H9 (cell line): Measurements from ENCODE around the gene CYTL1. TPM values are rescaled to one million over a fixed set of nuclear protein-coding genes. Genes with fewer than 3 reads are reported as not detected.

Source experiments
- DNase-seq: peaks from one replicate; pipeline ENCODE4 v3.0.0-alpha.2; 2017
- H2AFZ ChIP-seq: one replicate; pipeline ENCODE4 v1.6.1; 2013; ENCODE audit warnings: mild to moderate bottlenecking, low read length, control low read depth, moderate library complexity
- H2AK5ac ChIP-seq: 2 replicates; pipeline ENCODE4 v1.6.1; 2013; ENCODE audit warnings: low read length, control low read depth, mixed read lengths; ENCODE audit not compliant: insufficient read length
- H2BK120ac ChIP-seq: one replicate; pipeline ENCODE4 v1.6.1; 2013; ENCODE audit warnings: low read depth, mild to moderate bottlenecking, low read length, control low read depth, inconsistent platforms; ENCODE audit not compliant: poor library complexity, severe bottlenecking
- H2BK12ac ChIP-seq: 2 replicates; pipeline ENCODE4 v1.6.1; 2013; ENCODE audit warnings: low read length, control low read depth, mixed read lengths, low read depth; ENCODE audit not compliant: insufficient read length
- H2BK15ac ChIP-seq: 2 replicates; pipeline ENCODE4 v1.6.1; 2013; ENCODE audit warnings: low read depth, low read length, control low read depth
- H2BK20ac ChIP-seq: one replicate; pipeline ENCODE4 v1.6.1; 2013; ENCODE audit warnings: low read depth, mild to moderate bottlenecking, low read length, control low read depth, inconsistent platforms; ENCODE audit not compliant: poor library complexity, severe bottlenecking
- H2BK5ac ChIP-seq: 2 replicates; pipeline ENCODE4 v1.6.1; 2013; ENCODE audit warnings: low read length, control low read depth, mixed read lengths; ENCODE audit not compliant: insufficient read length
- H3K14ac ChIP-seq: 2 replicates; pipeline ENCODE4 v1.6.1; 2013; ENCODE audit warnings: low read length, control low read depth; ENCODE audit not compliant: insufficient read depth
- H3K18ac ChIP-seq: 2 replicates; pipeline ENCODE4 v1.6.1; 2013; ENCODE audit warnings: low read depth, mild to moderate bottlenecking, mixed read lengths, low read length, control low read depth; ENCODE audit not compliant: insufficient read length
- H3K23ac ChIP-seq: 2 replicates; pipeline ENCODE4 v1.6.1; 2013; ENCODE audit warnings: low read length, control low read depth, mixed read lengths, low read depth; ENCODE audit not compliant: insufficient read length
- H3K23me2 ChIP-seq: 2 replicates; pipeline ENCODE4 v1.6.1; 2013; ENCODE audit warnings: low read depth, mild to moderate bottlenecking, mixed read lengths, low read length, control low read depth; ENCODE audit not compliant: insufficient read length, poor library complexity, severe bottlenecking
- H3K27ac ChIP-seq: 2 replicates; pipeline ENCODE4 v1.5.1; 2013; ENCODE audit warnings: low read length, control low read depth, mixed read lengths, low read depth; ENCODE audit not compliant: insufficient read length
- H3K27me3 ChIP-seq: 2 replicates; pipeline ENCODE4 v1.6.1; 2013; ENCODE audit warnings: low read length, control low read depth, inconsistent platforms; ENCODE audit not compliant: insufficient read depth
- H3K4ac ChIP-seq: 2 replicates; pipeline ENCODE4 v1.6.1; 2013; ENCODE audit warnings: low read depth, mild to moderate bottlenecking, control low read depth, inconsistent platforms, low read length, moderate library complexity
- H3K4me1 ChIP-seq: 2 replicates; pipeline ENCODE4 v1.6.1; 2013; ENCODE audit warnings: low read length, control low read depth, inconsistent platforms; ENCODE audit not compliant: insufficient read depth
- H3K4me2 ChIP-seq: 2 replicates; pipeline ENCODE4 v1.6.1; 2013; ENCODE audit warnings: low read length, control low read depth, mixed read lengths; ENCODE audit not compliant: insufficient read length, insufficient read depth
- H3K56ac ChIP-seq: 2 replicates; pipeline ENCODE4 v1.6.1; 2013; ENCODE audit warnings: low read depth, mild to moderate bottlenecking, mixed read lengths, low read length, control low read depth; ENCODE audit not compliant: insufficient read length
- H3K79me1 ChIP-seq: 2 replicates; pipeline ENCODE4 v1.6.1; 2013; ENCODE audit warnings: low read depth, mild to moderate bottlenecking, moderate library complexity, low read length, control low read depth, inconsistent platforms; ENCODE audit not compliant: insufficient read depth, poor library complexity, severe bottlenecking
- H3K79me2 ChIP-seq: 2 replicates; pipeline ENCODE4 v1.6.1; 2013; ENCODE audit warnings: low read length, control low read depth, inconsistent platforms; ENCODE audit not compliant: insufficient read depth
- H3K9ac ChIP-seq: 2 replicates; pipeline ENCODE4 v1.6.1; 2013; ENCODE audit warnings: low read length, control low read depth, mixed read lengths; ENCODE audit not compliant: insufficient read length; ENCODE audit errors: extremely low read depth
- H3K9me3 ChIP-seq: one replicate; pipeline ENCODE4 v1.6.1; 2013; ENCODE audit warnings: low read depth, low read length, inconsistent platforms; ENCODE audit not compliant: control insufficient read depth
- H3T11ph ChIP-seq: one replicate; pipeline ENCODE4 v1.6.1; 2013; ENCODE audit warnings: mild to moderate bottlenecking, low read length, control low read depth, inconsistent platforms
- H4K20me1 ChIP-seq: one replicate; pipeline ENCODE4 v1.6.1; 2013; ENCODE audit not compliant: control insufficient read depth, insufficient read length, insufficient read depth
- H4K5ac ChIP-seq: 2 replicates; pipeline ENCODE4 v1.6.1; 2013; ENCODE audit warnings: low read depth, mild to moderate bottlenecking, mixed read lengths, low read length, control low read depth; ENCODE audit not compliant: insufficient read length
- H4K8ac ChIP-seq: replicated peaks from 2 replicates; pipeline ENCODE4 v1.6.1; 2013; ENCODE audit warnings: low read length, control low read depth, mixed read lengths, low read depth; ENCODE audit not compliant: insufficient read length
- H4K91ac ChIP-seq: 2 replicates; pipeline ENCODE4 v1.6.1; 2013; ENCODE audit warnings: low read depth, mild to moderate bottlenecking, moderate library complexity, mixed read lengths, low read length, control low read depth; ENCODE audit not compliant: insufficient read length
- H3K27ac Mint-ChIP-seq, 3 experiments: 2 replicates in 2 of 3; 3 replicates in 1 of 3; pipeline ENCODE4 v1.8.0; 2020 to 2021; ENCODE audit warnings: mixed read lengths in 3 of 3, mild to moderate bottlenecking in 1 of 3, moderate library complexity in 1 of 3
- H3K27me3 Mint-ChIP-seq: 2 replicates; pipeline ENCODE4 v1.8.0; 2021; ENCODE audit warnings: low read depth, mild to moderate bottlenecking, moderate library complexity, mixed read lengths
- H3K36me3 Mint-ChIP-seq, 3 experiments: 2 replicates in 2 of 3; 3 replicates in 1 of 3; pipeline ENCODE4 v1.8.0; 2020 to 2021; ENCODE audit warnings: low read depth in 3 of 3, mixed read lengths in 3 of 3; ENCODE audit not compliant: insufficient read depth in 1 of 3
- H3K4me1 Mint-ChIP-seq, 2 experiments: 2 replicates each; pipeline ENCODE4 v1.8.0; 2020; ENCODE audit warnings: mixed read lengths in 2 of 2
- H3K4me3 Mint-ChIP-seq, 2 experiments: 2 replicates in 1 of 2; 3 replicates in 1 of 2; pipeline ENCODE4 v1.8.0; 2020 to 2021; ENCODE audit warnings: mild to moderate bottlenecking in 2 of 2, mixed read lengths in 2 of 2, moderate library complexity in 1 of 2
- H3K9me3 Mint-ChIP-seq, 2 experiments: 2 replicates in 1 of 2; 3 replicates in 1 of 2; pipeline ENCODE4 v1.8.0; 2020; ENCODE audit warnings: mild to moderate bottlenecking in 2 of 2, mixed read lengths in 2 of 2, moderate library complexity in 1 of 2
- CTCF ChIP-seq: fragments of 200-600 bp; sonication (generic); conservative IDR thresholded peaks from 3 replicates; pipeline ENCODE4 v1.8.0; 2021; ENCODE audit warnings: antibody characterized with exemption, mild to moderate bottlenecking
- WGBS: extraction: QIAGEN DNeasy Blood & Tissue Kit; methylation state at CpG from one replicate; pipeline ENCODE4 v1.1.7; 2013; ENCODE audit warnings: missing lambda C conversion rate, low lambda C conversion rate, mixed read lengths; ENCODE audit not compliant: insufficient read length; ENCODE audit errors: extremely low coverage; 5-methylcytosine and 5-hydroxymethylcytosine counted together
- total RNA-seq: library from RNA; stranded (reverse); gene quantifications from 2 replicates; pipeline ENCODE4 v1.2.1, GENCODE V29; 2021

Gene CYTL1
- total RNA-seq, 1 experiment from 2014 or later, result 1.7 TPM

GRCh38 chr4:5034206-5034605, 14.9 kb upstream of the CYTL1 start:
- Histone ChIP-seq H4K20me1 (no peaks in the 10 kb centered on the region), H2BK120ac (no peak overlapping the region), H4K91ac (no peak overlapping the region), H3K23ac (no peak overlapping the region), H2BK5ac (no peak overlapping the region), H3K27ac (no peak overlapping the region), H2AK5ac (no peak overlapping the region), H3K4me1 (no peaks in the 10 kb centered on the region), H3K56ac (no peak overlapping the region), H3K79me1 (no peaks in the 10 kb centered on the region), H4K5ac (no peak overlapping the region), H2AFZ (no peak overlapping the region), H4K8ac (no peak overlapping the region), H3K27me3 (no peaks in the 10 kb centered on the region), H3K18ac (no peak overlapping the region), H3K9me3 (no peaks in the 10 kb centered on the region), H3K9ac (no peak overlapping the region), H3K79me2 (no peaks in the 10 kb centered on the region), H3K23me2 (no peaks in the 10 kb centered on the region), H3K4ac (no peak overlapping the region), H2BK12ac (no peak overlapping the region), H2BK20ac (no peak overlapping the region), H2BK15ac (no peak overlapping the region), H3T11ph (no peak overlapping the region), H3K4me2 (no peak overlapping the region), H3K14ac (no peak overlapping the region)
- no peak for TF ChIP-seq CTCF
- Mint-ChIP-seq H3K9me3 (no peaks in the 10 kb centered on the region), H3K4me3 (no peak overlapping the region), H3K27me3 (peaks cover 14% of the 10 kb centered on the region), H3K27ac (no peak overlapping the region), H3K36me3 (no peaks in the 10 kb centered on the region), H3K4me1 (peaks cover 5 to 7% of the 10 kb centered on the region in 2 experiments; a peak in 3 of 4 replicates)
- DNase-seq, result no peak
- no CpG with 5 or more reads among the region's 8 CpGs for WGBS
